ENCODE results near the gene AMIGO2.
"Not testable (repeated sequence)": the region's sequence is repeated elsewhere in the genome, so short reads cannot be mapped to it uniquely, and the experiment has no call there.

Gene AMIGO2

DNA sequence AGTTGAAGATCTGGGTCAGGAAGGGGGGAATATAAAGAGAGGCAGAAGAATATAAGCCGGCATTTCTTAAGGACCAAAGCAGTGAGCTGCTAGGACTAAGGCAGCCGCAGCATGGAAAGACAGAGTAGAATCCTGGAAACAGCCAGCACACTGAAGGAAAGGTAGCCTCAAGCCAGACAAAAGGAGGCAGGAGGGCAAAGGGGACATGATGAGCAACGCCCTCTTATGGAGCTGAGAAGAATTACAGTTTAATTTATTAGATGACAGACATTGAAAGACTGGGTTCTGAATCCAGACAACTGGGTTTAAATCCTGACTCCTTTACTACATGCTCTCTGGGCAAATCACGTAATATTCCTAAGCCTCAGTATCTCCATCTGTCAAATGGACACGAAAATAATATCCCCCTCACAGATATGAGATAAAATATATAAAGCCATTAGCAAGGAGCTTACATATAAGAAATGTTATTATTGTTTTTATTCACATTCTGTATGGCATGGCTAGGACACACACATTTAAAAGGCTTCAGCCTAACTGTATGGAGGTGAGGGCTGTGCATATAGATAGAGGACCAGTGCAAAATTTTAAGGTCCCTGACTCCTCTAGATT, 8.4 kb downstream of the AMIGO2 start:
- FAIRE-seq: no peak

DNA sequence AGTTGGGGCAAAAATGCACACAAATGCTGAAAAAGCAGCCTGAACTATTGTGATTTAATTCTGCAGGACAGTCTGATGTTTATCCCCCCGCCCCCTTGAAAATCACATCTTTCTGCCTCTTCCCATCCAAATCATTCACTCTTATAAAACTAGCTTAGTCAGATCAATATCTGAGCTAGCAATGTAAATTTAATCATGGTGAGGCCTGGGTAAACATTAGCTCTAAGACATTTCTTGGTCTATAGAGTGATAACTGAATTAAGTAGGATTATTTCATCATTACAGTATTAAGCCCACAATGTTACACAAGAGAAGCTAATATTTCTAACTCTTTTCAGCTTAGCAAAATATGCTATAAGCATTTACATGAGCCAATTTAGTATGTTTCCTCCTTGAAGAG, 9.4 kb downstream of the AMIGO2 start:
- FAIRE-seq: no peak

DNA sequence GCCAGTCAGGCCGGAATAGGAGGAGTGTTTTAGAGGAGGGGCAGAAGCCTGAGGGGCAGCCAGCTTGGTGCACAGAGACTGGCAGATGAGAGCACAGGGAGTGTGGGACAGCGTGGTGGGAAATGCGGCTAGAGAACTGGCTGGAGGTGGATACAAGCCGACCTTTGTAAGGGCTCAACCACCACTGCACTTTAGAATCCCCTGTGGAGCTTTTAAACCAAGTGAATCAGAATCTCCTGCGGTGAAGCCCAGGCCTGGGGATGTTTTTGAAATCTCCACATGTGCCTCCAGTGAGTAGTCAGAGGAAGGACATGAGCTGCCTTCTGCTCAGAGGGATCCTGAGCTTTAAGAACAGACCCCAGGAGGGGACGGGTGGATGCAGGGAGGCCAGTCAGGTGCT, 11.2 kb downstream of the AMIGO2 start:
- no peak for FAIRE-seq

DNA sequence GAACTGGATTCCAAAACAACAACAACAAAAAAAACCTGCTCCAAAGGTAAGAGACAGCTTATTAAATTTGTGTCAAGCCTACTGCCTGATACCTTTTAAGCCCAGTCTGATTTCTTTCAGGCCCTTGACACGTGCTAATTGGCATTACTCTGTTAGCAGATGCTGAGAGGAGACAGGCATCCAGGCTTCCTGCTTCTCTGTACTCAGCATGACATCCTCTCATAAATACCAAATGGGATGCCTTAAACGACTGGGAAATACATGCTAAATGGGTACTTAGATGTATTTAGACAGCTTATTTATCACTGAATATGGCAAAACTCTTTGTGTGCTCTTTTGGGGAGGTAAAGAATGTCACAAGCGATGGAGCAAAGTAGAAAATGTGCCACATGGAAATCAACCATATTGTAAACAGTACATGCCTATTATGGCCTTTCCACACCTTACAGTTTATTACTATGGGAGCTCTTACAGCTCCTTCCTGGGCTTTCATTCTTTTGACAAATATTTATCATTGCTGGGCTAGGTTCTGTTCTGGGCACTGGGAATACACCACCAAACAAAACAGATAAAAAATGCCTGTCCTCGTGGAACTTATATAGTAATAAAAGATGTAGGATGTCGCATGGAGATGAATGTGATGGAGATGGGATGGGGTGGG, 11.9 kb downstream of the AMIGO2 start:
- FAIRE-seq: no peak

DNA sequence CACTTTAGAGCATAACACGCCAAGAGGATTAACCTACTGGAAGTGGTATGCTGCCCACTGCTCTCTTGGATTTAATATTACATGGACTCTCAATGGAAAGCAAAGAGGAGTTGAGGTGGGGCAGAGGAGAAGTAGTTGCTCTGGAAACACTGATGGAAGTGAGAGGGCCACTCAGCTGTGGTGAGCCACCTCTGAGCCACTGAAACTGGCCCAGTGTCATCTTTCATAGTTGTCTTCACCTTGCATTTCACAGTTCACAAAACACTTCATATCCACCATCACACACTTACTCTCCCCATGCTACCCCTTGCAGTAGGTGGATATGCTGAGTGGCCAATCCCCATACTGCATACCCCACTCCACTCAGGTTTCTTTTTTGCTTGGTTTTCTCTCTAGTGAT, 12.6 kb downstream of the AMIGO2 start:
- no peak for FAIRE-seq

DNA sequence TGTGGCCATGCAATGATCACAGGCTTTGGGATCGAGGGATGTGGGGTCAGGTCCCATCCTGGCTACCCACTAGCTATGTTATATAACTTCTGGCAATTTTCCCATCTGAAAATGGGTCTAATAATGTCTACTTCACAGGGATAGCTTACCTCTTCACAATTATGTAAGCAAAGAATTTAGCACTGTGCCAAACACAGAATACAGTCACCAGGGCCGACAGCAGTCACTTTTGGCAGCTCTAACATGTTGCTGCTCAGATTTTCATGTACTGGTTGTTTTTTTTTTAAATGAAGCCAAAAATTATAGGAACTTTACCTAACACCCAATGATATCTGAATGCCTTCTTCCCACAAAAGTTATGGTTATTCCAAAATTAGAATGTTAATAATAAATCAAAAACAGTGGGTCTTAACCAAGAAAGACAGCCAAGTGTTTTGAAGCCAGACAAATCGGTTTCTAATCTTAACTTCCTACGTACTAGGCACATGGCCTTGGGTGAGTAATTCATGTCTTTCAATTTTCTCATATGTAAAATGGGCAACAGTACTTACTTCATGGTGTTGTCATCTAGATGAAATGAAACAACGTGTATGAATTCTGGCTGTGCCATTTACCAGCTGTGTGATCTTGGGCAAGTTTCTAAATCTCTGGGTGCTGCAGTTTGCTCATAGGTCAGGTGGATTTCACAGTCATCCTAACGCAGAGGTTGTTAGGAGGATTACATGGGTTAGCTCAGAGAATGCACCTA, 13.3 kb downstream of the AMIGO2 start:
- FAIRE-seq: no peak

DNA sequence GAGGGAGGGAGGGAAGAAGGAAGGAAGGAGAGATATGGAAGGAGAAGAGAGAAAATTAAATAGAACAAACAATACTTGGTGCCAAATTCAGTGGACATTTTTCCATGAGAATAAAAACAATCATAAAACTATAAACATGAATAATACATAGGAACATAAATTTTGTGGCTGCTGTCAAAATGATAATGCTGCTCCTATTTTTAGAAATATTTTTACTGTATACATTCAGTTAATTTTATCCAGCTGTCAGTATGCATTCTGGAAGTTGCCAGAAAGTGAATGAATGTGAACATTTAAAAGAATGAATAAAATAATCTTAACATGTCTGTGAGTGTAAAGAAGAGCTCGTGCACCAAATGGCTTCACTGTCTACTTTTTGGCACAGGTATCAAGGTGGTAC, 14.2 kb downstream of the AMIGO2 start:
- no peak for FAIRE-seq

DNA sequence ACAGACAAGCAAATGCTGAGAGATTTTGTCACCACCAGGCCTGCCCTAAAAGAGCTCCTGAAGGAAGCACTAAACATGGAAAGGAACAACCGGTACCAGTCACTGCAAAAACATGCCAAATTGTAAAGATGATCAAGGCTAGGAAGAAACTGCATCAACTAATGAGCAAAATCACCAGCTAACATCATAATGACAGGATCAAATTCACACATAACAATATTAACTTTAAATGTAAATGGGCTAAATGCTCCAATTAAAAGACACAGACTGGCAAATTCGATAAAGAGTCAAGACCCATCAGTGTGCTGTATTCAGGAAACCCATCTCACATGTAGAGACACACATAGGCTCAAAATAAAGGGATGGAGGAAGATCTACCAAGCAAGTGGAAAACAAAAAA, 21.1 kb downstream of the AMIGO2 start:
- not testable (repeated sequence) for FAIRE-seq

DNA sequence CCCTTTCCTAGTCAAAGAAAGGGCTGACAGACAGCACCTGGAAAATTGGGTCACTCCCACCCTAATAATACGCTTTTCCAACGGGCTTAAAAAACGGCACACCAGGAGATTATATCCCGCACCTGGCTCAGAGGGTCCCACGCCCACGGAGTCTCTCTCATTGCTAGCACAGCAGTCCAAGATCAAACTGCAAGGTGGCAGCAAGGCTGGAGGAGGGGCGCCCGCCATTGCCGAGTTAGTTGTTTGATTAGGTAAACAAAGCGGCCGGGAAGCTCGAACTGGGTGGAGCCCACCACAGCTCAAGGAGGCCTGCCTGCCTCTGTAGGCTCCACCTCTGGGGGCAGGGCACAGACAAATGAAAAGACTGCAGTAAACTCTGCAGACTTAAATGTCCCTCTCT, 22.8 kb downstream of the AMIGO2 start:
- FAIRE-seq: not testable (repeated sequence)

DNA sequence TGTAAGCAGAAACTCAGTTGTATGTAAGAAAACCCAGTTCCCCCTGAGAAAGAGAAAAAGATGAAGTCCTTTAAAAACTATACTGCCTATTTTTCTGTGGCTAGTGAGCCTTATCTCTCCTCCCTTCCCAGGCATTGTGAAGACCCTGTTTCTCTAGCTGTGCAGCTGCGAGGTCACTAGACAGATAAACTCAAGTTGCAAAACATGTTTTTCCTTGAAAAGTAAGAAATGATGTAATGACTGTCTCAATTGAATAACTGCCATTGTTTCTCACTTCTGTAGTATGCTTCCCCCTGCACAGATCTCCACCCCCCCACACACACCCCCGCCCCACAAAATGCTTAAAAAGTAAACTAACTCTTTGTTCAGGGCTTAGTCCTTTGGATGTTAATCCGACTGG, 23.9 kb downstream of the AMIGO2 start:
- not testable (repeated sequence) for FAIRE-seq

DNA sequence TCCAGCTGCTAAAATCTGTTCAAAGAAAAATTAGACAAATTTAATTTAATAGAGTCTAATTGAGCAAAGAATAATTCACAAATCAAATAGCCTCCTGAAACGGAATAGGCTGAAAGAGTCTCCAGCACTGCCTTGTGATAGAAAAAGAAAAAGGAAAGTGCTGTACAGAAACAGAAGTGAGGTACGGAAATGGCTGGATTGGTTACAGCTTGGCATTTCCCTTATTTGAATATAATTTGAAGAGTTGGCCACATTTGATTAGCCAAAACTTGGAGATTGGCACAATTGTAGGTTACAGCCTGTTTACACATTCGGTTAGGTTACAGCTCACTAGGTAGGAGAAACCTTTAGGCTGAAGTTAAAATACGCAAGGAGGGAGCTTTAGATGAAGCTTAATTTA, 25.1 kb downstream of the AMIGO2 start:
- FAIRE-seq: no peak

DNA sequence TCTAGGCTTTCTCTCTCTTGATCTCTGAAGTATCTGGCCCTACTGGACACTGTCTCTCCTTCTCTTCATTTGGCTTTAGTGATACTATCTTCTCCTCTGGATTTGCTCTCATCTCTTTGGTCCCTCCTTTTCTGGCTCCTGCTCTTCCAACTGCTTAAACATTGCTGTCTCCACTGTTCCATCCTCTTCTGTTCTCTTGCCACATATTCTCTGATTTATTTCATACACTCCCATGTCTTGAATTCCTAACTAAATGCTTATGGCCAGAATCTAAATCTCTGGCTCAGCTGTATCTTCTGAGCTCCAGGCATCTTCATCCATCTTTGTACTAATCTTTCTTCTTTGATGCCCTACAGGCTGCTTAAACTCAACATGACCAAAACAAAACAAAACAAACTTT, 25.8 kb downstream of the AMIGO2 start:
- no peak for FAIRE-seq

DNA sequence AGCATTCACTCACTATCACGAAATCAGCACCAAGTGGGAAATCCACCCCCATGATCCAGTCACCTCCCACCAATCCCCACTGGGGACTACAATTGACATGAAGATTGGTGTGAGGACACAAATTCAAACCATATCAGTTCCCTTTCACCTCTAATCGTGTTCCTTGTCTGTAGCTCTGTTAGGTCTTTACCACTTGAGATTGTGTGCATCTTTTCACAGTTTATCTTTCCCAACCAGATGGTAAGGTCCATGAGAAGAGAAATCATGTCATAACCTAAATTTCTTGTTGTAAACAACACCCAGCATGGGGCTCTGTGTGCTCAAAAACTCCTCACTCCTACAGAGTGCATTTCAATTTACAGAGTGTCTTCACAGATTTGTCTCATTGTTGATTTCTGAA, 27.5 kb downstream of the AMIGO2 start:
- no peak for FAIRE-seq

DNA sequence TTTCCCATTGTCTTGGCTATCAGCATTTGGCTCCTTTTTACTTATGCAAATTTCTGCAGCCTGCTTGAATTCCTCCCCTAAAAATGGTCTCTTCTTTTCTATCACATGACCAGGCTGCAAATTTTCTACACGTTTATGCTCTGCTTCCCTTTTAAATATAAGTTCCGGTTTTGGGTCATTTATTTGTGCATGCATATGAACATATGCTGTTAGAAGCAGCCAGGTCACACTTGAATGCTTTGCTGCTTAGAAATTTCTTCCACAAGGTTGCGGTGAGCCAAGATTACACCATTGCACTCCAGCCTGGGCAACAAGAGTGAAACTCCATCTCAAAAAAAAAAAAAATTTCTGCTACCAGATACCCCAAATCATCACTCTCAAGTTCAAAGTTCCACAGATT, 28.5 kb downstream of the AMIGO2 start:
- FAIRE-seq: not testable (repeated sequence)

DNA sequence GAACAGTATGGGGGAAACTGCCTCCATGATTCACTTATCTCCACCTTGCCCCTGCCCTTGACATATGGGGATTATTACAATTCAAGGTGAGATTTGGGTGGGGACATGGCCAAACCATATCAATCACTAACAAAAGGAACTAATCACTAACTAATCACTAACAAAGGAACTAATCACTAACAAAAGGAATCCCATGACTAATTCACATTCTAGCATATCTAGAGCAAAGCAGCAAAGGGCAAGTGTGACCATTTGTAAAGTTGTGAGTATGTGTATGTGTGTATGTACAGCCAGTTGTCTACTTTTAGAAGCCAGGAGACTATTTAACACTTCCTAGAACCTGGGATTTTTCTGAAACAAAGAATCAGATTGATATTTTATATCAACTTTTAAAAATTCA, 31.2 kb downstream of the AMIGO2 start:
- no peak for FAIRE-seq

DNA sequence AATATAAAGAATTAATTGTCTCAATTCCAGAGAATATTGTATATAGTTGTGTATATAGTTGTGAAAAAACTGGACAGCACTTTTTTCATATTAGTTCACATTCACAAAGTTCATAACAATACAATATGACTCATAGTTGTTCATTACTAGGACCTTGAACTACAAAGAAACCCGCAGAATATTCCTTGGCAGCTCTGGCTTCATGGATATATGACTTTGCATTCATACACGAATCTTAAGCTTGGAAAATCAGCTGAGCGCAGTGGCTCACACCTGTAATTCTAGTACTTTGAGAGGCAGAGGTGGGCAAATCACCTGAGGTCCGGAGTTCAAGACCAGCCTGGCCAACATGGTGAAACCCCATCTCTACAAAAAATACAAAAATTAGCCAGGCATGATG, 38.4 kb downstream of the AMIGO2 start:
- no peak for FAIRE-seq

DNA sequence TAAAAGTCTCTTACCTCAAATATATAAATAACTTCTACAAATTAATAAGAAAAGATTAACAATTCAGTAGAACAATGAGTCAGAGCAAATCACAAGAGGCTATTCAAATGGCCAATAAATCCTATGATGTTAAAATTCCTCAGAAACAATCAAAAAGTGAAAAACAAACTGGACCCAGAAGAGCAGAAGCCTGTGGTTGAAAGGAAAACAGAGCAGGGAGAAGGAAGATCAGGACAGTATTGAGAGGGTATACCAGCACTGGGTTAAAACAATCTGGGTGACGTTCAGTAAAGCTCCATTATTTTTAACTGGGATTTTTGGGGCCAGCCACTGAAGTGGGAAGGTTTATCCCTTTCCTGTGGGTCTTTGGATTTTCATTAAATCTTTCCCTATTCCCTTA, 40.0 kb downstream of the AMIGO2 start:
- no peak for FAIRE-seq

DNA sequence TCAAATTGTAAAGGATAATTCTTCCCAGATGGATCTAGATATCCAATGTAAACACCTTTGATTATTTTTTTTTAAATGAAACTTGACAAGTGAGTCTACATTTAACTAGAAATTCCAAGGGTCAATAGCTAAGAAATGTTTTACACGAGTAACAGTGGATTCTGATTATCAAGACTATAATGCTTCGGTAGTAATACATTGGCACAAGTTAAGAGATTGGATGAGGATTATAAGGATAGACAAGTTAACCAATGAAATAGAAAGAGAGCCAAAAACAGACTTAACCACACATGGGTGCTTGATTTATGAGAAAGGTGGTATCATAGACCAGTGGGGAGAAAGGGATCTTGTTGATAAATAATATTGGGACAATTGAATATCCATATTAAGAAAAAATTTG, 40.7 kb downstream of the AMIGO2 start:
- FAIRE-seq: no peak

DNA sequence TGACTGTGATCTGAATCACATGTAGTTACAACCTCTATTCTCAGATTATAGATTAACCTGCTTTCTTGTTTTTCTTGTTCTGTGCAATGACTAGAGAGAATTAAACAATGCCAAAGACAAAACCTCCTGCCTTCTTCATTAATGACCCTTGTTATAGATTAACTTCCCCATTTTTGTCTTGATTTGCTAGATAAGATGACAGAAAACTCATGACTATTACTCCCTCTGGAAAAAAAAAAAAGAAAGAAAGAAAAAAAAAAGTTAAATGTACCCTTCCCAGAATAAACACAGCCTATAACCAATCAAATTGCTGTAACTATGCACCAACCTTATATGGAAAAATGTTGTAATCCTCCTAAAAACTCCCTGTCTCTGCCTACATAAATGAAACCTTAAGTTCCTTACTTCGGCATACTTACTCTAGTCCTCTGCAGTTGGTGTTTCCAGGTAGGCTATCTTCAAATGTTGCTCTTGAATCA, 41.5 kb downstream of the AMIGO2 start:
- FAIRE-seq: no peak

DNA sequence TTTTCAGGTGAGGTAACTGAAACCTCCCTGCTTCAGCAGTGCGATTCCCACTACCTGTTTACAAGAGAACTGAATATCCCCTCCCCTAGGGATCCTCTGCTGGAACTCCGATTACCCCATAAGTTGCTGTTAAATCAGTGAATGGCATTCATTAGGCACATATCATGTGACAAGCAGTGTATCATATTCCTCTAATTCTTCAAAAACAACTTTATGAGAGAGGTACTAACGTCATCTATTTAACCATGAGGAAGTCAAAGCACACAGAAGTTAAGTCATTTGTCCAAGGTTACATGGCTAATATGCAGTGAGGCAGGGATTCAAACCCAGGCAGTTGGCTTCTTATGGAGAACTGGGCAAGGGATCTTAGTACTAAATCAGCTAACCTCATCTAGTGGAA, 44.3 kb downstream of the AMIGO2 start:
- no peak for FAIRE-seq

DNA sequence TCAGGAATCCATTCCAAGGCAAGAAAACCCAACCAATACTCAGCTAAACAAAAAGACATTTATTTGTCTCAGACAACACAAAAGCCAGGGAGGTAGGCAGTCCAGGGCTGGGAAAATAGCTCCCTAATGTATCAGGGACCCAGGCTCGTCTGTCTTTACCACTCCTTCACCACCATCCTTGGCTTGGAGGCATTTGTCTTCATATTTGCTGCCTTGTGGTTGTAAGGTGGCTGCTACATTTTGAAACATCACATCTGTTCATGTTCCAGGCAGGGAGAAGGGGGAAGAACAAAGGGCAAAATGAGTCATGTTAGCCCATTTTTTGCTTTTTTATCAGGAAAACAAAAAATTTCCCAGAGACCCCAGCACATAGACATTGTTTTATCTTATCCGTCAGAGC, 45.1 kb downstream of the AMIGO2 start:
- FAIRE-seq: no peak

DNA sequence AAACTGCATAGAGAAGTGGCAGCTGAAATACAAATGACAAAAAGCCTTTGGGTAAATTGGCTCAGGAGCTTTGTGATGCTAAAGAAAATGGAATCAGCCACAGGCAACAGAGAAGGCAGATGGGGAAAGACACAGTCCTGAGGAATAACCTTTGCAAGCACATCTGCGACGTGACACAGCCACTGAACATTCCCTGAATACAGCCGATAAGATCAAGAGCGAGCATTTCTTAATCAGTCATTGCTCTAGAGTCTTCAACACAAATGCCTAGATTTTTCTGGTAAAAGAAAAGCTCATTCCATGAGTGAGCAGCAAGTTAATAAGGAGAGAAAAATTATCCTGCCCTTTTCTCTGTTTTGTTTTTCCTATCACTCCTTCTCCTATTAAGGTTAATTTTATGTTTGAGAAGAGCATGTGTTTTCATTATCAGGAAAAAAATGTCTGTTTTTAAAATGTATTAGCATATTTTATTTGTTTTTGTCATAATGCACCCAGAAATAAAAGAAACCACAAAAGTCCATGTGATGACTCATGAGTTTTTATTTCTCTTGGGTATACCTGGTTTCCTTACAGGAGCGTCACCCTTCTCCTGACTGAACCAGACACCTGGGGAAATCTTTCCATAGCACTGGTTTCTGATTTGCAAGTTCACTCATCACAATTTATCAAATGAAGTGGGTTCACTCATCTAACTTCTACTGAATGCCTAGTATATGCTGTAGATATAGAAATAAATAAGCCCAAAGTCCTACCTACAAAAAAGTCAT, 45.8 kb downstream of the AMIGO2 start:
- FAIRE-seq: no peak

DNA sequence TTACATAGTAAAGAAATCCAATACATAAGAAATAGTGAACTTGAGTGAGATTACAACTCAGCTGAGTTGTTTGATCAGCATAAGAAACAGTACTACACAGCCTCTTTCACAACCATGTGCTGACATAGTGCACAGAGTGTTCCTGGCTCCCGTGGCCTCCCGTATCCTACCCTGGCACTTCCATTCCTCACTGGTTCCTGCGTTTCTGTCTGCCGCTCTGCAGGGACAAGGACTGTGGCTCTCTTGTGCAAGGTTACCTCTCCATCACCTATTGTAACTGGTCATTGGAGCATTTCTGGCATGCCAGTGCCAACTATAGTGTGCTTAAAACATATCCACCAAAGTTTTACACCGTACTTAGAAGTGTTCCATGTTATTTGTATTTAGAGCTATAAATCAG, 46.7 kb downstream of the AMIGO2 start:
- FAIRE-seq: no peak

Measured in colon (tissue), 2 donors.